GM18498 (cell line): ENCODE results near the gene ERGIC2.

Source experiments
- ATAC-seq: cut with Tn5 transposase; IDR thresholded peaks from one replicate; pipeline ENCODE4 v1.9.1; 2021; ENCODE audit warnings: mild to moderate bottlenecking, moderate library complexity; ENCODE audit not compliant: unreplicated experiment

Gene ERGIC2

GRCh38 chr12:29382251-29382650, 1.3 kb upstream of the ERGIC2 start:
- ATAC-seq = no peak

GRCh38 chr12:29376118-29376517, 4.9 kb downstream of the ERGIC2 start:
- no peak for ATAC-seq

- ATAC-seq = no peak
These were observed 6.1 kb downstream of the ERGIC2 start for GRCh38 chr12:29374913-29375312.

DNA sequence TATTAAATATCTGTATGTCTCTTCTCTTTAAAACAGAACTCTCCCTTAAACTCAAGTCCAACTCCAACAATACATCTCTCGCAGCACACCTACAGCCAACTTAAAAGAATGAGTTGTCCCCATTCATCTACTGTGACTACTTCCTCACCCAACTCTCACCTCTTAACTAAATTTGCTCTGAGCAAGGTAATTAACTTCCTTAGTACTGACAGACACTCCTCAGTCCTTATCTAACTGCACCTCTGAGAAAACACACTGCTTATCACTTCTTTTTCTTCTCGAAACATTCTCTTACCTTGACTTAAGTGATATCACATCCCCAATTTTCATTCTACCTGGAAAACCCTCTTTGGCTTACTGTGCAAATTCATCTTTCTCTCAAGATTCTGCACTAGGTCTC, 7.0 kb downstream of the ERGIC2 start:
- no peak for ATAC-seq

DNA sequence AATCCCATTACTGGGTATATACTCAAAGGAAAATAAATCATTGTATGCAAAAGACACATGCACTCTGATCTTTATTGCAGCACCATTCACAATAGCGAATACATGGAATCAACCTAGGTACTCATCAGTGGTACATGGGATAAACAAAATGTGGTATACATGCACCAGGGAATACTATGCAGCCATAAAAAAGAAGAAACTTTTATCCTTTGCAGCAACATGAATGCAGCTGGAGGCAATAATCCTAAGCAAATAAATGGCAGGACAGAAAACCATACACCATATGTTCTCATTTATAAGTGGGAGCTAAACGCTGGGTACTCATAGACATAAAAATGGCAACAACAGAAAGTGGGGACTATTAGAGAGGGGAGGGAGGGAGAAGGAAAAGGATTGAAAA, 15.9 kb downstream of the ERGIC2 start:
- no peak for ATAC-seq

- ATAC-seq = no peak
These were observed 26.0 kb downstream of the ERGIC2 start for GRCh38 chr12:29354954-29355353.

DNA sequence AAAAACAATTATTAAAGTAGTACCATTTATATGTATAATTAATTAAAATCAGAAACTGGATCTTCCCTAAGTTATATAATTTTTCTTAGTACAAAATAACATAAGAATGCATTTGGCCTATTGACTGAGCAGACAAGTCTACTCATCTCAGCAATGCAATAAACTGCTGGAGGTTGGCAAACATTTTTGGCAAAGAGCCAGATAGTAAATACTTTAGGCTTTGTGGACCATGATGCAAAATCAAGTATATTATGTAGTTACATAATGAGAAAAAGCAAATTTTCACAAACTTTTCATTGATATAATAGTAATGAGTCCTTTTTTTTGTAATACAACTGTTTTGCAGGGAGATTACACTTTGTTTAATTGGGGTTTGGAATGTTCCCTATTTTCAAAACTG, 30.9 kb downstream of the ERGIC2 start:
- no peak for ATAC-seq

- no peak for ATAC-seq
These were observed 34.1 kb downstream of the ERGIC2 start for GRCh38 chr12:29346769-29347421.

- no peak for ATAC-seq
These were observed 37.8 kb downstream of the ERGIC2 start for GRCh38 chr12:29343022-29343799.

GRCh38 chr12:29337325-29337724, 43.6 kb downstream of the ERGIC2 start:
- no peak for ATAC-seq

- ATAC-seq = no peak
These were observed 46.0 kb downstream of the ERGIC2 start for GRCh38 chr12:29334937-29335336.

- no peak for ATAC-seq
These were observed 47.8 kb downstream of the ERGIC2 start for GRCh38 chr12:29333178-29333577.

DNA sequence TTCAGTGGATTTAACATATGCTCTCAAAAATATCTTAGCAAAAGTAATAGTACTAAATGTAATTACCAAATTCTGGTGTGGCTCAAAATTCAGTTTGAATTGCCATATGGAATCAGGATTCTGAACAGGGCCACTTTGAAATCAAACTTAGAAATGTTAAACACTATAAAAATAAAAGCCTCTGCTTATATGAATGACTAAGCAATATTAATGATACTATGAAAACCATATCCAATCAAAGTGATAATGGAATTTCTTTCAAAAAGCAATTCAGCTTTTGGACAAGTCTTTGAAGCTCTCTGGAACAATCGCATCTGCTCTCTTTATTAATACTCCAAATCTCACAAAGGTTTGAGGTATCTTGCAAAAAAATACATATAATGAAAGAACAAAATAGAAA, 51.6 kb downstream of the ERGIC2 start:
- ATAC-seq = no peak

DNA sequence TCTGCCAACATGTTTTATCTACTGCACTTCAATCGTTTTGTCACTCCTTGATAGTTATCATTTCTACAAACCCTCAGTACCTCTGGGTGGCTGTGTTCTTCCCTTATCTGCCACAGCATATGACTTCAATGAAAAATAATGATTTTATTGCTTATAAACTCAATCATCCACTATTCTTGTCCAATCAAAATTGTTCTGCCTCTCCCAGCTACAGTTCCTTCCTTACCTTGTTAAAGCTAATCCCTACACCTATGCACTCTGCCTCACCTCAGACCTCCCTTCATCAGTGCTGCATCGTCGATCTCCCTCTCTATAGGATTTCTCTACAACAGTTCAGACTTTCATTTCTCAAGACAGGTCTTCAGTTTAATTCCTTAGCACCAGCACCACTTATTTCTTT, 58.8 kb downstream of the ERGIC2 start:
- ATAC-seq = no peak

DNA sequence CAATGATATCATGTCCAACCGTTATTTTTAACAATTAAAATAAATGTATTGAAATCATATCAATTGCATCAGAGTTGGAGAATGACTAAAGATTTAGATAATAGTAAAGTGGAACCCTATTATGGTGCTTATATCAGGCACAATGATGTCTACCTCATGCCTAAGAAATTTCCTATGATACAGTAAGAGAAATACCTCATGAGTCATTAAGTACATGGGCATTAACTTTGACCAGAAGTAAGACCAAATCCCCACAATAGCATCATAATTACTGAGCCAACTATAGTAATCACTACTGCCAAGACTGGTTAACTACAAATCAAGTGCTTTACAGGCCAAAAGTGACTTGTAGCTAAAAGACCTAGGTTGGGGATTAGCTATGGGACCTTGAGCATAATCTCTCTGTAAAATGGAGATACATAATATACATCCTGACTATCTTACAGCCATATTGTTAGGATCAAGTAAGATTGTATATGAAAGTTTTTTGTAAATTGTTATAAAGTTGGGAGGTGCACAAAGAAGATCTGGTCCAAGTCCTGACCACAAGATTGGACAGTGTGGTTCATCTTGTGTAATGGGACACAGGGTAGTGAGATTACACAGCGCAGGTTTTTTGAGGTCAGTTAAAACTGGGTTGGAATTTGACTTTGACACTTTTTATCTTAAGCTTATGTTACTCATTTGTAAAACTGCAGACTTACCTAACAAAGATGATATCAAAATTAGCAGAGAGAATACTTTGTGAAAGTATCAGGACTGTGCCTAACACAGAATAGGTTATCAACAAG, 60.5 kb downstream of the ERGIC2 start:
- no peak for ATAC-seq

DNA sequence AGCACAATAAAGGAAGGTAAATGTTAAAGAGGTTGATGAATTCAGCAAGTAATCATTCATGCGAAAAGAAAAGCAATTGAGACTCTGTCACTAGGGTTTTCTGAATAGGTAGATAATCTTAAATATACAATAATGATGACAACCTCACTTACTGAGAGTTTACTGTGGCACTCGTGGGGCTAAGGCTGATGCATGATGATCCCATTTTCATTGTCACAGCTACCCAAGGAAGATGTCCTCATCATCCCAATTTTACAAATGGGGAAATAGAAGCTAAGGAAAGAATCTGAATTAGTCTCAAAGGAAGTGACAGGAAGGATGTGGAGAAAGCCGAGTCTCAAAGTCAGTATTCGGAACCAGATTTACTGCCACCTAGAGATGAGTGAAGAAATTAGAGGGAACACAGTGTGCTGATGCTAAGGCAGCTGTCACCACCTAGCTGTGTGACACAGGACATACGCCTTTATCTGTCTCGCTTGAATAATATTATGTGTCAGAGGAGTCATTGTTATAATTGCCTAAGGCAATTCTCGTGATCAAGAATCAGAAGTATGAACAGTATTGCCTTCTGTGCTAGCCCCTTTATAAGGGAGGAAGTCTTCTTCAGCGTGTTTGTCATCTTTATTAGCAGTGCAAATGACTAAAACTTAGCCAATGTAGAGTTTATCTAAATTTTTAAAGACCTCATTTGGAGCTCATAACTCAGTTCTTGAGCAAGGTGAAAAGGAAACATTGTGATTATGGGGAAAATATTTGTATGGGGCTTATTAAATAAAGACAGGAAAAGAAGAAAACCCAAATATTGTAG, 63.2 kb downstream of the ERGIC2 start:
- ATAC-seq = peak; percentile 100

DNA sequence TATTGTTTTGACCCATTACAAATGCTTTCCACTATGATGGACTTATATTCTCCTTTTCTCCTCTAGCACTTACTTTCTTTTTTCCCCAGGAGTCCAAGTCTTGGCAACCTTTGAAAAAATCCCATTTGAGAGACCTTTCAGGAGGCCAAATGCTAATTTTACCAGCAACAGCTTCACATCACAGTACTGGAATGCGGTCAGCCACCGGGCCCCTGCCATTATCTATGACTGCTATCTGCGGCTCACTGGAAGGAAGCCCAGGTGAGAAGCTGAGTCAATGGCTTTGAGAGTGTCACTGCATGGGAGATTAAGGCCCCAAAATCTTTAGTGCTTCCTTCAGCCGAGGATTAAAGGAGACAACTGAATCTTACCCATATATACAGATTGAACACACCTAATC, 64.2 kb downstream of the ERGIC2 start:
- no peak for ATAC-seq

GRCh38 chr12:29314416-29314815, 66.6 kb downstream of the ERGIC2 start:
- ATAC-seq = no peak

- ATAC-seq = no peak
These were observed 70.1 kb downstream of the ERGIC2 start for GRCh38 chr12:29310899-29311298.

GRCh38 chr12:29309320-29309902, 71.6 kb downstream of the ERGIC2 start:
- no peak for ATAC-seq

DNA sequence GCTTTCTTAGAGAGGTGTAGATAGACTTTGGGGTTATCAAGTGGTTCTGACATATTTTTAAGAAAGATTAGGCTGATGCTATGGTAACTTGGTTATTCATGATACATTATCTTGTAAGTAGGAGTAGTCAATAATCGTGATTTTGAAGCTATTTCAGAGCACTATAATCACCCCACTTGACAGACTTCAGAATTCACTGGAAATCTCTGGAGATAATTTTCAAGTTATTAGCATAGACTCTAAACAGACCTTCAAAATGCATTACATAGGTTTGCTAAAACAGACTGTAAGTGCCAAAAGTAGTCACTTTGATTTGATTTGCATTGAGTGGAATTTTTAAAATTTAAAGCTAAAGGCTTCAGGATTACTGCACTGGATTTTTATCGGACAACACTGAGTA, 74.3 kb downstream of the ERGIC2 start:
- ATAC-seq = no peak
